HCT116 (cell line): ENCODE measurements around the gene ERBB4. TPM values are rescaled to one million over a fixed set of nuclear protein-coding genes. Genes with fewer than 3 reads are reported as not detected.

Source experiments
- ATAC-seq: fragments of 200-7000 bp; cut with Tn5 transposase; 2 replicates; pipeline ENCODE4 v1.9.1; 2020; ENCODE audit warnings: mild to moderate bottlenecking, moderate library complexity
- BruUV-seq: library from RNA; stranded (reverse); fragments of 400-500 nt; replicated peaks from 2 replicates; lab custom pipeline; 2021; lab: Mats Ljungman, UMichigan
- CTCF ChIA-PET: fragments of 300-600 bp; sonication (Branson Sonifier 250); formaldehyde crosslinking; loops from one replicate; lab custom pipeline; 2021; ENCODE audit warnings: antibody characterized with exemption; lab: Charles Lee
- POLR2A ChIA-PET: fragments of 300-600, 350-600 bp; sonication (Branson Sonifier 250); formaldehyde crosslinking; loops from one replicate; lab custom pipeline; 2021; ENCODE audit warnings: antibody characterized with exemption; lab: Charles Lee
- RAD21 ChIA-PET, 2 experiments: fragments of 300-600 bp; sonication (Branson Sonifier 250); formaldehyde crosslinking; loops; one replicate each; lab custom pipeline; 2023; ENCODE audit warnings: low total read pairs in 2 of 2; ENCODE audit not compliant: uncharacterized antibody in 2 of 2, unreplicated experiment in 2 of 2, low non-redundant PET in 1 of 2; lab: Charles Lee
- DNase-seq: peaks from one replicate; pipeline ENCODE4 v3.0.0-alpha.2; 2010; ENCODE audit warnings: low read depth, low spot score
- H2AFZ ChIP-seq: fragments of 200-600 bp; shearing (Covaris generic), sonication (generic); 2 replicates; pipeline ENCODE4 v1.6.1; 2017; ENCODE audit warnings: low read depth, mixed run types, mixed read lengths, antibody characterized with exemption, low read length; ENCODE audit not compliant: poor library complexity, severe bottlenecking
- H3K27ac ChIP-seq: 2 replicates; pipeline ENCODE4 v1.5.1; 2012; ENCODE audit warnings: low read depth, low read length
- H3K27me3 ChIP-seq: fragments of 200-600 bp; sonication (generic); 2 replicates; pipeline ENCODE4 v1.6.1; 2016; ENCODE audit warnings: mixed run types, low read length, mixed read lengths; ENCODE audit not compliant: insufficient read depth
- H3K36me3 ChIP-seq, 2 experiments: fragments of 200-500 bp in 1 of 2; fragments of 200-600 bp in 1 of 2; sonication (Bioruptor generic) in 1 of 2; sonication (generic) in 1 of 2; 2 replicates each; pipeline versions ENCODE4 v1.5.1 to v1.6.1; 2014 to 2016; ENCODE audit warnings: low read length in 2 of 2, inconsistent platforms in 1 of 2, mixed read lengths in 1 of 2, mixed run types in 1 of 2; ENCODE audit not compliant: insufficient read depth in 2 of 2, control insufficient read depth in 1 of 2
- H3K4me1 ChIP-seq, 2 experiments: fragments of 200-600 bp in 1 of 2; sonication (generic) in 1 of 2; 2 replicates each; pipeline versions ENCODE4 v1.5.1 to v1.6.1; 2012 to 2017; ENCODE audit warnings: low read length in 2 of 2, inconsistent platforms in 1 of 2, mild to moderate bottlenecking in 1 of 2, mixed read lengths in 1 of 2, mixed run types in 1 of 2, moderate library complexity in 1 of 2; ENCODE audit not compliant: insufficient read depth in 2 of 2, control insufficient read depth in 1 of 2
- H3K4me2 ChIP-seq: fragments of 200-600 bp; sonication (generic); 2 replicates; pipeline ENCODE4 v1.6.1; 2017; ENCODE audit warnings: mixed run types, low read length, mixed read lengths
- H3K4me3 ChIP-seq, 2 experiments: fragments of 200-600 bp in 1 of 2; sonication (generic) in 1 of 2; replicated peaks in 1 of 2; 2 replicates each; pipeline ENCODE4 v1.5.1; 2011 to 2016; ENCODE audit warnings: low read length in 2 of 2, control low read depth in 1 of 2, low read depth in 1 of 2, mild to moderate bottlenecking in 1 of 2, mixed read lengths in 1 of 2, mixed run types in 1 of 2
- H3K79me2 ChIP-seq: fragments of 200-600 bp; sonication (generic); 2 replicates; pipeline ENCODE4 v1.6.1; 2017; ENCODE audit warnings: mild to moderate bottlenecking, mixed run types, low read length, moderate library complexity, mixed read lengths; ENCODE audit not compliant: insufficient read depth
- H3K9ac ChIP-seq: fragments of 200-600 bp; sonication (generic); 2 replicates; pipeline ENCODE4 v1.6.1; 2016; ENCODE audit warnings: low read length, mixed read lengths
- H3K9me2 ChIP-seq: fragments of 200-600 bp; sonication (generic), shearing (Covaris generic); 2 replicates; pipeline ENCODE4 v1.6.1; 2017; ENCODE audit warnings: mixed run types, mild to moderate bottlenecking, moderate library complexity; ENCODE audit not compliant: insufficient read depth
- H3K9me3 ChIP-seq, 2 experiments: fragments of 200-500 bp in 1 of 2; fragments of 200-600 bp in 1 of 2; sonication (Bioruptor generic) in 1 of 2; sonication (generic) in 1 of 2; 2 replicates each; pipeline ENCODE4 v1.6.1; 2014 to 2017; ENCODE audit warnings: low read length in 2 of 2, mixed read lengths in 2 of 2, inconsistent platforms in 1 of 2, low read depth in 1 of 2, mild to moderate bottlenecking in 1 of 2, mixed run types in 1 of 2, moderate library complexity in 1 of 2; ENCODE audit not compliant: control insufficient read depth in 1 of 2, insufficient read depth in 1 of 2
- H4K20me1 ChIP-seq: fragments of 200-600 bp; sonication (generic), shearing (Covaris generic); 2 replicates; pipeline ENCODE4 v1.6.1; 2017; ENCODE audit warnings: mixed run types, mild to moderate bottlenecking, moderate library complexity; ENCODE audit not compliant: insufficient read depth
- CEBPB ChIP-seq: IDR thresholded peaks from 2 replicates; pipeline ENCODE4 v1.6.1; 2012; ENCODE audit warnings: low read depth
- ELF1 ChIP-seq: IDR thresholded peaks from 2 replicates; pipeline ENCODE4 v1.6.1; 2012; ENCODE audit warnings: low read depth, borderline replicate concordance
- EZH2phosphoT487 ChIP-seq: fragments of 200-600 bp; IDR thresholded peaks from 2 replicates; pipeline ENCODE4 v1.6.1; 2018; ENCODE audit warnings: antibody characterized with exemption, borderline replicate concordance
- JUND ChIP-seq: IDR thresholded peaks from 2 replicates; pipeline ENCODE4 v1.6.1; 2012
- MAX ChIP-seq: IDR thresholded peaks from 2 replicates; pipeline ENCODE4 v1.6.1; 2012
- POLR2A ChIP-seq: IDR thresholded peaks from 2 replicates; pipeline ENCODE4 v1.7.0; 2011; ENCODE audit warnings: borderline replicate concordance; ENCODE audit not compliant: insufficient read depth, insufficient read length; ENCODE audit errors: extremely low read depth
- SRF ChIP-seq: IDR thresholded peaks from 2 replicates; pipeline ENCODE4 v1.6.1; 2012; ENCODE audit warnings: low read depth
- YY1 ChIP-seq: IDR thresholded peaks from 2 replicates; pipeline ENCODE4 v1.6.1; 2011; ENCODE audit warnings: low read length, low read depth, moderate library complexity, mild to moderate bottlenecking; ENCODE audit not compliant: insufficient replicate concordance; ENCODE audit errors: extremely low read depth
- ZFX ChIP-seq: fragments of 450-650 bp; IDR thresholded peaks from 2 replicates; pipeline ENCODE4 v1.6.1; 2017
- ZNF274 ChIP-seq: fragments of 200-500 bp; sonication (Bioruptor generic); IDR thresholded peaks from 2 replicates; pipeline ENCODE4 v1.6.1; 2014; ENCODE audit warnings: mild to moderate bottlenecking, low read depth, low read length, inconsistent platforms
- intact Hi-C: fragments of 100-400 bp; cut with micrococcal nuclease; formaldehyde crosslinking; loops from 2 replicates; pipeline ENCODE4 v1.10.0; 2022
- total RNA-seq: library from RNA; stranded (reverse); gene quantifications from one replicate; pipeline ENCODE4 v1.2.1, GENCODE V29; 2021; ENCODE audit not compliant: unreplicated experiment
- TF ChIP-seq, protein P1 (sequence below), 3 experiments: fragments of 200-600 bp in 1 of 3; sonication (generic) in 1 of 3; IDR thresholded peaks in 2 of 3; conservative IDR thresholded peaks in 1 of 3; 2 replicates each; pipeline ENCODE4 v1.5.1; 2012 to 2017; ENCODE audit warnings: low read depth in 2 of 3, low read length in 2 of 3, antibody characterized with exemption in 1 of 3, borderline replicate concordance in 1 of 3, control low read depth in 1 of 3, mild to moderate bottlenecking in 1 of 3, mixed read lengths in 1 of 3, mixed run types in 1 of 3, moderate library complexity in 1 of 3; ENCODE audit not compliant: insufficient read depth in 1 of 3
- TF ChIP-seq, protein P2 (sequence below): IDR thresholded peaks from 2 replicates; pipeline ENCODE4 v1.6.1; 2012; ENCODE audit warnings: low read depth
- TF ChIP-seq, protein P3 (sequence below): IDR thresholded peaks from 2 replicates; pipeline ENCODE4 v1.6.1; 2012

The ERBB4 gene
- total RNA-seq, 1 experiment from 2014 or later = 0.10 TPM

- ChIA-PET RAD21 (no interaction called here), CTCF (no interaction called here), POLR2A (no interaction called here)
- Histone ChIP-seq H3K9me2 (no peaks in the 10 kb centered on the region), H2AFZ (no peak overlapping the region), H3K4me2 (no peak overlapping the region), H4K20me1 (no peaks in the 10 kb centered on the region), H3K9me3 (no peaks in the 10 kb centered on the region), H3K27me3 (no peaks in the 10 kb centered on the region), H3K4me3 (no peak overlapping the region), H3K4me1 (no peaks in the 10 kb centered on the region), H3K36me3 (no peaks in the 10 kb centered on the region), H3K27ac (no peak overlapping the region), H3K9ac (no peak overlapping the region), H3K79me2 (no peaks in the 10 kb centered on the region)
- TF ChIP-seq, protein P1, sequence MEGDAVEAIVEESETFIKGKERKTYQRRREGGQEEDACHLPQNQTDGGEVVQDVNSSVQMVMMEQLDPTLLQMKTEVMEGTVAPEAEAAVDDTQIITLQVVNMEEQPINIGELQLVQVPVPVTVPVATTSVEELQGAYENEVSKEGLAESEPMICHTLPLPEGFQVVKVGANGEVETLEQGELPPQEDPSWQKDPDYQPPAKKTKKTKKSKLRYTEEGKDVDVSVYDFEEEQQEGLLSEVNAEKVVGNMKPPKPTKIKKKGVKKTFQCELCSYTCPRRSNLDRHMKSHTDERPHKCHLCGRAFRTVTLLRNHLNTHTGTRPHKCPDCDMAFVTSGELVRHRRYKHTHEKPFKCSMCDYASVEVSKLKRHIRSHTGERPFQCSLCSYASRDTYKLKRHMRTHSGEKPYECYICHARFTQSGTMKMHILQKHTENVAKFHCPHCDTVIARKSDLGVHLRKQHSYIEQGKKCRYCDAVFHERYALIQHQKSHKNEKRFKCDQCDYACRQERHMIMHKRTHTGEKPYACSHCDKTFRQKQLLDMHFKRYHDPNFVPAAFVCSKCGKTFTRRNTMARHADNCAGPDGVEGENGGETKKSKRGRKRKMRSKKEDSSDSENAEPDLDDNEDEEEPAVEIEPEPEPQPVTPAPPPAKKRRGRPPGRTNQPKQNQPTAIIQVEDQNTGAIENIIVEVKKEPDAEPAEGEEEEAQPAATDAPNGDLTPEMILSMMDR (IDR thresholded peaks at IDR 0.05 in 2 of 3, conservative IDR thresholded peaks at IDR 0.05 in 1 of 3; ENCODE audit: borderline replicate concordance in 1 of 3, insufficient read depth in 1 of 3, low read depth in 2 of 3, low read length in 2 of 3) = no peak
- TF ChIP-seq POLR2A (no peak), MAX (no peak), EZH2phosphoT487 (no peak), ZFX (no peak), ZNF274 (no peak), ELF1 (no peak), YY1 (no peak), SRF (no peak), JUND (no peak), CEBPB (no peak)
- TF ChIP-seq, protein P2, sequence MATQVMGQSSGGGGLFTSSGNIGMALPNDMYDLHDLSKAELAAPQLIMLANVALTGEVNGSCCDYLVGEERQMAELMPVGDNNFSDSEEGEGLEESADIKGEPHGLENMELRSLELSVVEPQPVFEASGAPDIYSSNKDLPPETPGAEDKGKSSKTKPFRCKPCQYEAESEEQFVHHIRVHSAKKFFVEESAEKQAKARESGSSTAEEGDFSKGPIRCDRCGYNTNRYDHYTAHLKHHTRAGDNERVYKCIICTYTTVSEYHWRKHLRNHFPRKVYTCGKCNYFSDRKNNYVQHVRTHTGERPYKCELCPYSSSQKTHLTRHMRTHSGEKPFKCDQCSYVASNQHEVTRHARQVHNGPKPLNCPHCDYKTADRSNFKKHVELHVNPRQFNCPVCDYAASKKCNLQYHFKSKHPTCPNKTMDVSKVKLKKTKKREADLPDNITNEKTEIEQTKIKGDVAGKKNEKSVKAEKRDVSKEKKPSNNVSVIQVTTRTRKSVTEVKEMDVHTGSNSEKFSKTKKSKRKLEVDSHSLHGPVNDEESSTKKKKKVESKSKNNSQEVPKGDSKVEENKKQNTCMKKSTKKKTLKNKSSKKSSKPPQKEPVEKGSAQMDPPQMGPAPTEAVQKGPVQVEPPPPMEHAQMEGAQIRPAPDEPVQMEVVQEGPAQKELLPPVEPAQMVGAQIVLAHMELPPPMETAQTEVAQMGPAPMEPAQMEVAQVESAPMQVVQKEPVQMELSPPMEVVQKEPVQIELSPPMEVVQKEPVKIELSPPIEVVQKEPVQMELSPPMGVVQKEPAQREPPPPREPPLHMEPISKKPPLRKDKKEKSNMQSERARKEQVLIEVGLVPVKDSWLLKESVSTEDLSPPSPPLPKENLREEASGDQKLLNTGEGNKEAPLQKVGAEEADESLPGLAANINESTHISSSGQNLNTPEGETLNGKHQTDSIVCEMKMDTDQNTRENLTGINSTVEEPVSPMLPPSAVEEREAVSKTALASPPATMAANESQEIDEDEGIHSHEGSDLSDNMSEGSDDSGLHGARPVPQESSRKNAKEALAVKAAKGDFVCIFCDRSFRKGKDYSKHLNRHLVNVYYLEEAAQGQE = no peak
- TF ChIP-seq, protein P3, sequence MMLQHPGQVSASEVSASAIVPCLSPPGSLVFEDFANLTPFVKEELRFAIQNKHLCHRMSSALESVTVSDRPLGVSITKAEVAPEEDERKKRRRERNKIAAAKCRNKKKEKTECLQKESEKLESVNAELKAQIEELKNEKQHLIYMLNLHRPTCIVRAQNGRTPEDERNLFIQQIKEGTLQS = no peak
- DNase-seq (no peak), ATAC-seq (no peak)
- intact Hi-C loops = loop anchor here (10.0 kb wide), 1 partner anchor 1332 kb away; no protein-coding TSS in a partner anchor
- no TSS peak for BruUV-seq
These were observed 8.1 kb upstream of the ERBB4 start for GRCh38 chr2:212546669-212547068.
